ENCODE results near the gene KTI12.
"Not testable (repeated sequence)": the region's sequence is repeated elsewhere in the genome, so short reads cannot be mapped to it uniquely, and the experiment has no call there.

KTI12 gene

DNA sequence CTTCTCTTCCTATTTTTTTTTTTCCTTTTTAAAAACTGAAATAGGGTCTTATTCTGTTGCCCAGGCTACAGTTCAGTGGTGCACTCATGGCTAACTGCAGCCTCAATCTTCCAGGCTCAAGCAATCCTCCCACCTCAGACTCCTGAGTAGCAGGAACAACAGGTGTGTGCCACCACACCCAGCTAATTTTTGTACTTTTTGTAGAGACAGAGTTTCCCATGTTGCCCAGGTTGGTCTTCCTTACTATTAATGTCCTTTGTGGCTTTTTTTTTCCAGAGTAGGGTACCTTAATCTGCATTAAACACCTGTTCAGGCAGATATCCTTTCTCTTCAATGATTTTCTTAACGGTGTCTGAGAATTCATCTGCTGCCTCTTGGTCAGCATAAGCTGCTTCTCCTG is 4.3 kb upstream of the KTI12 start:
- no peak for FAIRE-seq

DNA sequence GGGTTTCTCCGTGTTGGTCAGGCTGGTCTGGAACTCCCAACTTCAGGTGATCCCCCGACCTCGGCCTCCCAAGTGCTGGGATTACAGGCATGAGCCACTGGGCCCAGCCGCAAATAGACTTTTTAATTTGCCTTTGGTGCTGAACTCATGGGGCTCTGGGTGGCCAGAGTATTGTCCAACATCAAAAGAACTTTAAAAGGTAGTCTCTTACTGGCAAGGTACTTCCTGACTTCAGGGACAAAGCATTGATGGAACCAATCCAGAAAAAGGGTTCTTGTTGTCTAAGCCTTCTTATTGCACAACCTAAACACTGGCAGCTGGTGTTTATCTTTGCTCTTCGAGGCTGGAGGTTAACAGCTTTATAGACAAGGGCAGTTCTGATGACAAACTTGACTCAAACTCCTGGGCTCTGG is 3.8 kb upstream of the KTI12 start:
- FAIRE-seq = no peak

DNA sequence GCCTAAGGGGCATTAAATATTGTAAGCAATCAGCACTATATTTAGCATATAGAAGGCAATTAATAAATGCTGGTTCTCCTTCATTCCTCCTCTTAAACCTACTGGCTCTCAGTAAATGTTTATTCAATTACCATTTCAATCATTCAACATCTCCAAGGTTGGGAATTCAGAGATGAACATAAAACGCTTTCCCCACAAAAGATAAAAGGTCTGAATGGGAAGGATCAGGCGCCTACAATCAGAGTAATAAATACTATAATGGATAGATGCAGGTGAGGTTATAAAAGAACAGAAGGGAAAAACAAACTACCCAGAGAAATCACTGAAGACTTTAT is 407 bp upstream of the KTI12 start:
- FAIRE-seq = no peak

DNA sequence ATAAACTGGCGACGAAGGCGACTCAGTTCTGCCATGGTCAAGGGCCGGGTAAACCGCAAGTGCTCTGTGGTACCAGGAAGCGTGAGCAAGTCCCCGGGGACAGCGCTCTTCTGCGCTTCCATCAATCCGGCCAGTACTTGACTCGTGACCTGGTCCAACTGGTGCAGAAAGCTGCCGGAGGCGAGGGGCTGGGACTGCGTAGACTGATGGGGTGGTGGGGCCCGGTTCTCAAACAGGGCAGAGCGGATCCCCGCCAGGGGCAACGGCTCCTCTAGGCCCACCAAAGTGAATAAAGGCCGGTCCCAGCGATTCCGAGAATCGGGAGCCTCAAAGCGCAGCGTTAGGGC is 852 bp downstream of the KTI12 start:
- FAIRE-seq = no peak

DNA sequence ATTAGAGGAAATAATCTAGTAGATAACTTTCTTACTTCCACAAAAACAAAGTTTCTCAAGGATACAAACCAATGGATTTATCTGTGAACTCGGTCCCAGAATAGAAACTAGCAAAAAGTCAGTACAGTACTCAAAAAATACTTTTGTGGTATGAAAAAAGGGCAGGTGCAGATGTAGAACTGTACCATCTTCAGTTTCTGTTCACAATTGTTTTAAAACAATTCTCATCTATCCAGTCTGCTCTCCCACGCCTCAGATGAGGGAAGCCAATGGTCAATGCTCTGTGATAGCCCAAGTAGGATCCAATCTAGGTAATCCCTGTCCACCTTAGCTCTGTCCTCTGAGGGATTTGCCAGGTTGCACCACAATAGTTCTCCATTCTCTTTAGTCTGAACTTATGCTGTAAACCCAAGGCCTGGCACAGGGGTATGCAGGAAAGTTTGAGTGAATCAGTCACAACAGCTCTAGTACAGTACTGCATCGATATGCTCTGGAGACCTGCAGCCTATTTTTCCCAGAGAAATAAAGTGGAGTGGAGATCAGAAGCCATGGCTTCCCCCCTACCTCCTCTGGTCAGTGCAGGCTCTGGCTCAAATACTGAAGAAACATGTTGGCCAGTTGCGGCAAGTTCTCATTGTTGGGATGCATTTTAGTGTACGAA is 1.4 kb downstream of the KTI12 start:
- no peak for FAIRE-seq

DNA sequence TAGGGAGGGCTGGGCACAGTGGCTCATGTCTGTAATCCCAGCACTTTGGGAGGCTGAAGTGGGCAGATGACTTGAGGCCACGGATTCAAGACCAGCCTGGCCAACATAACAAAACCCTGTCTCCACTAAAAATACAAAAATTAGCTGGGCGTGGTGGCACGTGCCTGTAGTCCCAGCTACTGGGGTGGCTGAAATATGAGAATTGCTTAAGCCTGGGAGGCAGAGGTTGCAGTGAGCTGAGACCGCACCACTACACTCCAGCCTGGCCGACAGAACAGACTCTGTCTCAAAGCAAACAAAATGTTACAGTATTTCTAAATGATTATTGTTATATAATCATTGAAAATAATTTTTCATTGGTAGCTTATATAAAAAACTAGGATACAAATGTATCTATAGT is 4.8 kb downstream of the KTI12 start:
- not testable (repeated sequence) for FAIRE-seq

DNA sequence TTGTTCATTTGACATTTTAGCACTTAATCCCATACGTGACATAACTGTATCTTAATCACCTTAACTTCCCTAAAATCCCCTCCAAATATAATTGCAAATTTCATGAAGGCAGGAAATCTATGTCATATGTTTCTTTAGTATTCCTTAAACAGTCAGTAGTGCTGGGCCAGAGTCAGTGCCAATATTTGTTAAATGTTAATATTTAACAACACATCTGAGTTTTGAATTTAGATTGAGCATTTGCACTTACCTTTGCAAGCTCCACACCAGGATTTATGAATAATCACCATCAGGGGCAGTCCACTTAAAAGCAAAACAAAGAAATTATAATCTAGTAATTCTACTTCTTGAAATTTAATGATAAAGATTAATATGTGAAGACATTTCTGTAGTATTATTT is 5.3 kb downstream of the KTI12 start:
- FAIRE-seq = no peak

DNA sequence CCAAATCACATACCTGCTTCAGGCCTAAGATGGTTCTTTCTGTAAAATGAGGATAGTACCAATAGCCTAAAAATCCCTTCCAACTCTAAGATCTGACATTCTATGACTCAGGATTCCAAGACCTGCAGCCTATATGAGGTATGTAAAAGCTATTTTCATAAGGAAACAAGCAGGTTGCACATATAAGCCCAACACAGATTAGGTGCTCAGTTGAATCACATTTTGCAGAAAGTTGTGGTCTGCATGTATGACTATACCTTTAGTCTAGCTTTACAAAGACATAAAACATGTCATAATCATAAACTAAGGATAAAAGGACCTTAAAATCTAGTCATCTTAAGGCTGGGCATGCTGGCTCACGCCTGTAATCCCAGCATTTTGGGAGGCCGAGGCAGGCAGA is 7.3 kb downstream of the KTI12 start:
- no peak for FAIRE-seq

DNA sequence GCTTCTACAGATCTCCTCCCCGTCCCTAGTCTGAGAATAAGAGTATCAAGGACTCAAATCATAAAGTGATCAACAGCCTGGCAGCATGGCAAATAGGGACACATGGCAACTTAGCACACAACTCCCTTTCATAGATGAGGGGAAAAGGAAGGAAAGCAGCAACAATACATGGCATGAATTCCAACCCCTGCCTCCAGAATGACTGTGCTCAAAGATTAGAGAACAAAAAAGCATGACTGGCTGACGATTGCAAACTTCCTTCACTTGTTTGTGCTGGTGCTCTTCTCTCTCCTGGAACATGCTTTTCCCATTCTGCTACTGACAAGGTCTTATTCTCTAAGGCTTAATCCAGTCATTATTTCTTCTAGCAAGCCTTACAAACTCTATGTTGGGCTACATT is 11.5 kb downstream of the KTI12 start:
- no peak for FAIRE-seq

DNA sequence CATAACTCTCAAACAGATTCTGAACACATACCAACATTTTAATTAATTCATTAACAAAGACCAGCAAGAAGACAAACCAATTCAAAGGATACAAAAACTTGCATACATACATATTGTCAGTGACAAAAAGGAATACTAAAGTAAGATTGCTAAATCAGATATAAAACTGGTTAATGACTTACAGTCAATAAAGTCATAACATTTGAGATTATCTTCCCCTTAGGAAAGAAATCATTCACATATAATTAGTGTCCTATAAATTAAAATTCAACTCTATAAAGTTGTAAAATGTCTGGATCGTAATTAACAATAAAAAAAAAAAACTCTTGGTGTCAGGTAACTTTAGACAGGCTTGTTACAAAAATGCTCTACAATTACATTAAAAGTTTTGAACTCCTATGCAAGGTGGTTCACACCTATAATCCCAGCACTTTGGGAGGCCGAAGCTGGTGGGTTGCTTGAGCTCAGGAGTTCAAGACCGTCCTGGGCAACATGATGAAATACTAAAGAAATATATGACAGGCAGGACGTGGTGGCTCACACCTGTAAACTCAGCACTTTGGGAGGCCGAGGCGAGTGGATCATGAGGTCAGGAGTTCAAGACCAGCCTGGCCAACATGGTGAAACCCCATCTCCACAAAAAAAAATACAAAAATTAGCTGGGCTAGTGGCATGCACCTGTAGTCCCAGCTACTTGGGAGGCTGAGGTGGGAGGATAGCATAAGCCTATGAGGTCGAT is 25.4 kb downstream of the KTI12 start:
- FAIRE-seq = peak; percentile 55

DNA sequence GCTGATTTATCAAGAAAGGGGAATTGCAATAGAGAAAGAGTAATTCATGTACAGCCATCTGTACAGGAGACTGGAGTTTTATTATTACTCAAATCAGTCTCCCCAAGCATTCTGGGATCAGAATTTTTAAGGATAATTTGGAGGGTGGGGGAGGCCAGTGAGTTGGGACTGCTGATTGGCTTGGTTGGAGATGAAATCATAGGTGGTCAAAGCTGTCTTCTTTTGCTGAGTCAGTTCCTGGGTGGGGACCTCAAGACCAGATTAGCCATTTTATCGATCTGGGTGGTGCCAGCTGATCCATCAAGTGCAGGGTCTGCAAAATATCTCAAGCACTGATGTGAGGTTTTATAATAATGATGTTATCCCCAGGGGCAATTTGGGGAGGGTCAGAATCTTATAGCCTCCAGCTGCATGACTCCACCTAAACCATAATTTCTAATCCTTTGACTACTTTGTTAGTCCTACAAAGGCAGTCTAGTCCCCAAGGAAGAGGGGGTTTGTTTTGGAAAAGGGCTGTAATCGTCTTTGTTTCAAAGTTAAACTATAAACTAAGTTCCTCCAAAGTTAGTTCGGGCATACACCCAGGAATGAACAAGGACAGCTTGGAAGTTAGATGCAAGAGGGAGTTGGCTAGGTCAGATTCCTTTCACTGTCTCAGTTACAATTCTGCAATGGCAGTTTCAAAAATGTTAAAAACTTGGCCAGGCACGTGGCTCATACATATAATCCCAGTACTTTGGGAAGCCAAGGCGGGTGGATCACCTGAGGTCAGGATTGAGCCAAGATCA is 26.2 kb downstream of the KTI12 start:
- no peak for FAIRE-seq

DNA sequence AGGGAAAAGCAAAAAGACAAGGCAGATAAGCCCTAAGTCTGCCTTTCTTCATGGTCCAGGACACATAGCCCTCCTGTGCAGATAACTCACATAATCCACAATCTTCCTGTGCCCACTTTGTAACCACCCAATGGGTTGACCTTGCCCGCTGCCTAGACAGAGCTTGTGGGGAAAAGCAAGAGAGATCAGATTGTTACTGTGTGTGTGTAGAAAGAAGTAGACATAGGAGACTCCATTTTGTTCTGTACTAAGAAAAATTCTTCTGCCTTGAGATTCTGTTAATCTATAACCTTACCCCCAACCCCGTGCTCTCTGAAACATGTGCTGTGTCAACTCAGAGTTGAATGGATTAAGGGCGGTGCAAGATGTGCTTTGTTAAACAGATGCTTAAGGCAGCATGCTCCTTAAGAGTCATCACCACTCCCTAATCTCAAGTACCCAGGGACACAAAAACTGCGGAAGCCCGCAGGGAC is 27.5 kb downstream of the KTI12 start:
- FAIRE-seq = not testable (repeated sequence)

DNA sequence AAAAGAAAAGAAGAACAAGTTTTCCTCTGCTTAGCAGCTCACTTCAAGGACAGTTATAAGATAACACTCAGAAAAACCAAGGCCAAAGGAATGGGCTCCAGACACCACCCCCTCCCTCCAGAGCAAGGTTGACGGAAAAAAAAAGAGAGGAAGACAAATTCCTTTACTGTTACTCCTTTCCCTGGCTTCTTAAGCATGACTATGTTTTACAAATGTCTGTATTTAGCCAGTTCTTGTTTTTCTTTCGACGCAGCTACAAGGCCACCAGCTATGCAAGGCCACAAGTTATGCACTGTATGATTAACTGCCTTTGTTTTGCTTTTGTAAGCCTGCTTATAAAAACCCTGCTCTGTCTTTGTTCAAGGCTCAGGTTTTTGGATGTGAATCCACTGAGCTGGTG is 28.1 kb downstream of the KTI12 start:
- not testable (repeated sequence) for FAIRE-seq

DNA sequence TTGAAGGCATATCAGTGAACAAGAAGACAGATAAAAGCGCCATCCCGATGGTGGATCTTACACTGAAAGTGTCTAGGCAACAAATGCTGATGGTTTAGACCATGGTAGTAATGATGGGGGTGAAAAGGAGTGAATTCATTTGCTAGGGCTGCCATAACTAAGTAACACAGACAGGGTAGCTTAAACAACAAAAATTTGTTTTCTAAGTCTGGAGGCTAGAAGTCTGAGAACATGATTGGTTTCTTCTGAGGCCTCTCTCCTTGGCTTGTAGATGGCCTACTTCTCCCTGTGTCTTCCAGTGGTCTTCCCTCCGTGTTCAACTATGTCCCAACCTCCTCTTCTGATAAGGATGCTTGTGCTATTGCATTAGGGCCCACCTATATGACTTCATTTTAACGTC is 29.7 kb downstream of the KTI12 start:
- no peak for FAIRE-seq

DNA sequence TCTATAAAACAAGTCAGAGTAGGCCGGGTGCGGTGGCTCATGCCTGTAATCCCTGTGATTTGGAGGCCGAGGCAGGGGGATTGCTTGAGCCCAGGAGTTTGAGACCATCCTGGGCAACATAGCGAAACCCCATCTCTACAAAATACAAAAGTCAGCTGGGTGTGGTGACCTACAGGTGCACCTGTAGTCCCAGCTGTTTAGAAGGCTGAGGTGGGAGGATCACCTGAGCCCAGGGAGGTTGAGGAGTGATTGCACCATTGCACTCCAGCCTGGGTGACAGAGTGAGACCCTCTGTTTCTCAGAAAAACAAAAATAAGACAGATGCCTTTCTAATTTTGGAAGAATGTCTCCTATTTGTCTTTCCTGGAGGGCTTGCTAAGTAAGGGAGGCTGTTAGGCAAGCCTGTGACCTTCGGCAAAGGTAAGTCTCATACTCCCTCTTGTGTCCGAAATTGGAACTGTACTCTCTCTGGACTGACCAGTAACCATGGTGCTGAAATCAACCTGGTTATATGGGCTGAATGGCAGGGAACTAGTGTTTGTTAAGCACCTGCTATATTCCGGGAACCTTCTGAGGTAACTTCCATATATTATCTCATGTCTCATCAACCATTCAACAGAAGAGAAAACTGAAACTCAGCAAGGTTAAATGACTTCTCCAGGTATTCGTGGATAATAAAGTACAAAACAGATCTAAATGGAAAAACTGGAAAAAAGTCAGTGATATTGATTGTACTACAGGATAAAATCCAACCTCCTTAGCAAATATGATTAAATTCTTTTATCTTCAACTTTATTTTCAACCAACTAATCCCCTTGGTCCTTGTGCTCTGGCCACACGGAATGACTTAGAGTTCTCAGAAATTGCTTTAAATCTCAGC is 31.3 kb downstream of the KTI12 start:
- FAIRE-seq = peak; percentile 94

DNA sequence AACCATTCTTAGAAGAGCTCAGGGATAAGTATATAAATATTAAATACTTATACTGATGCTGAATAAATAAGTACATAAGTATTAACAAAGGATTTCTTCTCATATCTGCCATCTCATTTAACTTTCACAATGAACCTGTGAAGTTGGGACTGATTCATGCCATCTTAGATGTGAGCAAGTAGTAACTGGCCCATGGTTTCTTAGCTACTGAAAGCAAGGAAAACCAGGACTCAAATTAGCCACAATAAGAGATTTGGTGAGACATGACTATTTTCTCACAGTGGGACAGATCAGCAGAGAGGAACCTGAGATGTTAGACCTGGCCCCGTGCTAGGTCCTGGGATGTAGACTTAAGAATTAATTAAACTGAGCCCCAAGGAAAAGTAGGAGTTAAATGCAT is 34.9 kb downstream of the KTI12 start:
- FAIRE-seq = no peak

DNA sequence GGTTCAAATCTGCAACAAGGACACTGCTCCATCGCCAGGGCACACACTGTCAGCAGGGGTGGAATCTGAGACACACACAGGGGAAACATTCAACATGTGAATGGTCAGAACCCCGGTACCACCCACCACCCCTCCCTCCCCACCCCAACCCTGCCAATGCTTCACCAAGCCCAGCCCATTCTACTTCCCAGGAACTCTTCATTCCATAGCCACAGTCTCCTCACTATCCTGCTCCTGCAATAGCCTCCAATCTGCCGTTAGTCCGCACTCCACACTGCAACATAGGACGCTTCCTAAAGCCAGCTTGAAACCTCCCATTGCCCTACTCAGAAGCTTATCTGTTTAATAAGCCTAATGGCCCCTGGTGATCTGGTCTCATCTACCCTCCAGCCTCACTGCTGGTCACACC is 35.6 kb downstream of the KTI12 start:
- FAIRE-seq = no peak

DNA sequence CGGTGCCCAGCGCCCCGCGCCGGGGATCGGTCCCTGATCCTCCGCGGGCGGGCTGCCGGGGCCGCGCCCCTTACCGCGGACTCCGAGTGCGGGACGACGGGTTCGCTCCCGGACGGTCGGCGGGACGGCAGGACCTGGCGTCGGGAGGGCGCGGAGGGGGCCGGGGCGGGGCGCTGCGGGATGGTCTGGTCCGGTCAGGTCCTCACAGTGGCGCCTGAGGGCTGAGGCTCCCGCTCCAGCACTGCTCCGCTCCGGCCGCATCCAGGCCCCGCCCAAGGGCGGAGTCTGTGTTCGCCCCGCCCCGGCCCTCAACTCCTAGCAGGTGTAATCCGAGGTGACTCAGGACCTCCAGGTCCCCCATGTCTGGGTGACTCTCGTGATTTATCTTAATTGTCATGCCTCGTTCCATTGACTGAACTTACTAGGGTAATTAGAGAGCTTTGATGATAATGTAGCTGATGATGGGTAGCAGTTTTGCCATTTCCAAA is 43.1 kb downstream of the KTI12 start, which contains the start of gene RAB3B:
Gene RAB3B (minus strand): TSS at position 223 of the 488 bp plus-strand sequence. CDS start 13,583 bp downstream, outside the sequence.
- FAIRE-seq = no peak

DNA sequence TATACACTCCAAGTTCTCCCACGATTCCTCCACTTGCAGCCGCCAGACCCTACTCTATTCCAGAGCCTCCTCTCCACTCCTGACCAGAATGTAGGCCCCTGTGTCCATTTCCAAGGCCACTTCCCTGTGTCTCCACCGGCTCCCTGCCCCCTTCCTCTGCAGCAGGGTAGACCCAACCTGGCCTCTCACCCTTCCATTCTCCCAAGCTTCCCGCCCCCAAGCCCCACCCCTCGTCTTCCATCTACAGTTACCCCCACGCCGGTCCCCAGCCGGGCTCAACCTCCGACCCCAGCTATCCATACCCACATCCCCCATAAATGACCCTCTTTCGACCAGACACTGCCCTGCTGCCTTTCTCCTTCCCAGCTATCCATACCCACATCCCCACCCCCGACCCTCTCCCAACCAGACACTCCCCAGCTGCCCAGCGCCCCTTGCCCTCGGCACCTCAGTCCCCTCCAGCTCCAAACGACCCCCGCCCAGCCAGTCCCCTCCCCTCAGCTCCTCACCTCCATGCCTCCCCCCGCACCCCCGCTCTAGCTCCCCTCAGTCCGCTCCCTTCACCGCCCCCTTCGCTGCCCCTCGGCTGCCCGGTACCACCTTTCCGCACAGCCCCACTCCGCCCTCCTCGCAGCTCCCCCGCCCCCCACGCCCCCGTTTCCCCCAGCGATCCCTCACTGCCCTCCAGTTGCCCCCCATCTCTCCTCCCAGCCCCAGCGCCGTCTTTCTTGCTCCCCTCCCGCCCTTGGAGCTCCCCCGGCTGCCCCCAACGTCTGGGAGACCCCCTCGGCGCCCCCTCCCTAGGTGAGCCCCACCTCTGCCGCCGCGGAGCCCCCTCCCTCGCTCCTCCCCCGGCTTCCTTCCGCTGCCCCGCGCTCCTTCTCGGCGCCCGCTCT is 43.8 kb downstream of the KTI12 start:
- FAIRE-seq = no peak

DNA sequence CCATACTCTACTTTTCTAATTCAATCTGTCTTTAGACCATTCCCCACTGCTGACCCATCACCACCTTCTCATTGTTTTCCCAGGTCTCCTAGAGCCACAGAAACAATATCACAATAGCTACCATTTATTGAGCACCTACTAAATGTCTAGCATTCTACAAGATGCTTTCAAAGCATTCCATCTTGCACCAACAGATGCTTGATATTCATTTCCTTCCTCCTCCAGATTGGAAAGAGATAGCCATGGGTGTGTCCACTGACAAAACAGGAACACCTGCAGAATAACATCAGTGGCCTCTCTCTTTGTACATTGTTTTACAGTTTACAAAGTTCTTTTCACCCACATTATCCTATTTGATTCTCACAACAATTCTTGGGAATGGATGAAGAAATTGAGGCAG is 45.4 kb downstream of the KTI12 start:
- FAIRE-seq = no peak

DNA sequence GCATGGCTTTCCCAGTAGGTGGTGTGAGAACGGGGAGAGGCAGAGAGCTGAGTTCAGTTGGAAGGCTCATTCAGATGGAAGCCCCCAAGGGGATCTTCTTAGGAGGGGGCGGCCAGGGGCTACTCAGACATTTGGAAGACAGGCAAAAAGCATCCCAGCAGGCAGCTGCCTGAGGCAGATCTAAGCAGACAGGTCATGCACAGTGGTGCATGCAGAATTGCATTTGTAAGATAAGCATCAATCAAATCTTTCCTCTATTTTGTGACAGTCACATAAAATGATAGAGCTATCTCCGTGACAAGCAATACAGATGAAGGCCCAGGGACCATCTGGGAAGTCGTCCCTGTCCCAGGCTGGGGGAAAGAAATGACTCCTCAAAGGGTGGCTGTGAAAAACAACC is 46.9 kb downstream of the KTI12 start:
- FAIRE-seq = no peak

DNA sequence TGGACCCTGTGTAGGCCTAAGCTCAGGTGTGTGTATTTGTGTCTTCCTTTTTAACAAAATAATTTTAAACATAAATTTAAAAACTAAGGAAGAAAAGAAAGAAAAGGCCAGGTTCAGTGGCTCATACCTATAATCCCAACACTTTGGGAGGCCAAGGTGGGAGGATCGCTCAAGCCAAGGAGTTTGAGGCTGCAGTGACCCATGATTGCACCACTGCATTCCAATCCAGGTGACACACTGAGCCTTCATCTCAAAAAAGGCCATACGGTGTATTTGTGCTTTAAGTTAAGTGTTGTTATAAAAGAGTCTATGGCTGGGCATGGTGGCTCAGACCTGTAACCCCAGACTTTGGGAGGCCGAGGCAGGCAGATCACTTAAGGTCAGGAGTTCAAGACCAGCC is 51.4 kb downstream of the KTI12 start:
- FAIRE-seq = no peak

Measured in G401.6 (cell line).